VCaP (cell line): ENCODE data around the gene SULF2.

Experiments
- H3K27ac ChIP-seq: fragments of 450-650 bp; 2 replicates; pipeline ENCODE4 v1.5.1; 2017
- CTCF ChIP-seq: fragments of 450-650 bp; conservative IDR thresholded peaks from 2 replicates; pipeline ENCODE4 v1.5.1; 2017; ENCODE audit warnings: mild to moderate bottlenecking, moderate library complexity

SULF2 gene

DNA sequence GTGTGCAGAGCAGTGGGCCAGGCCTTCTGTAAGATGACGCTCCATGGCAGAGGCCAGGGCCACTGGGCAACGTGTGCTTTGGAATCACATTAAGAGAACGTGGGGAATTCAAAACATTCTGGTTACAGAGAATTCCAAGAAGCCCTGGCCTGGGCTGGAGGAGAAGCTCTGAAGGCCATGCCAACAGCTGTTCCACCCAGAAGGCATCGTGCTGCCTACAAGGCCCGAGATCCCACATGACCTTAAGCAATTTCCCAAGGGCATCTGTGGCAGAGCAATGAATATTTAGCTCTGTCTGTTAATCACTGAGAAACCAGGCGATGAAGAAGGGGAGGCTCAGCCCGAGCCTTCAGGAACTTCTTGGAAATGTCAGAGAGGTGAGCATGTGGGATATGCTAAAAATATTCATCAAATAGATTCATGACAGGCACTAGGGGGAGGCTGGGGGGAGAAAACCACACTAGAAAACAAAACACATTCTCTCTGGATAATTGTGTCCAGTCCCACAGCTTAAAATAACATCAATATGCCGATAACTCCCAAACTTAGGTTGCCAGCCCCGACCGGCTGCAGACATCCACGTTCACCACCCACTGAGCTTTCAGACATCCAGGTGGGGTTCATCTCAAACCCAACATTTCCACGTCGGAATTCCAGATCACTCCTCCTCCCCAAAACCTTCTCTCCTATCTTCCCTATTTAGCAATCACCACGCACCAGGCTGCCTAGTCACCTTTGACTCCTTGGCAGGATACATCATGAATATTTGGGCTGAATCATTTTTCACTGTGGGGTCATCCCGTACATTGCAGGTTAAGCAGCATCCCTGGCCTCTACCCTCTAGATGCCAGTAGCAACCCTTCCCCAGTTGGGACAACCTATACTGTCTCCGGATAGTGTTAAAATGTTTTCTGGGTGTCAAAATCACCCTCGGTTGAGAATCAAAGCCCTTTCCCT is 6.6 kb downstream of the SULF2 start:
- no peak for TF ChIP-seq CTCF
- H3K27ac ChIP-seq = no peak overlapping the region

DNA sequence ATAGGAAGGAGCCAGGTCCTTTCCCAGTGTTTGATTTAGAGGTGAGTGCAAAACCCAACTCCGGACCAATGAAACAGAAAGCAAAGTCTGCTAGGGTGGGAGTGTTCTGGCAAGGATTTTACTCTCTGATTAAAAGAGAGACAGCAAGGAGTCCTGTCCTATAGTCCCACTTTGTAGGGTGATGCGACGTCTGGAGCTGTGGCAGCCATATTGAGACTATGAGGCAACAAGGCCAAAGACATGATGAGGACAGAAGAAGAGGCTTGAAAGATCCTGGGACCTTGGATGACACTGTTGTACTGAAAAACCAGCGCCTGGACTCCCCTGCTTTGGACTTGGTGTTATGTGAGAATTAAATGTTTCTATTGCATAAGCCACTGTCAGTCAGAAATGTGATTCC is 8.1 kb downstream of the SULF2 start:
- no peak overlapping the region for H3K27ac ChIP-seq
- TF ChIP-seq CTCF = no peak

DNA sequence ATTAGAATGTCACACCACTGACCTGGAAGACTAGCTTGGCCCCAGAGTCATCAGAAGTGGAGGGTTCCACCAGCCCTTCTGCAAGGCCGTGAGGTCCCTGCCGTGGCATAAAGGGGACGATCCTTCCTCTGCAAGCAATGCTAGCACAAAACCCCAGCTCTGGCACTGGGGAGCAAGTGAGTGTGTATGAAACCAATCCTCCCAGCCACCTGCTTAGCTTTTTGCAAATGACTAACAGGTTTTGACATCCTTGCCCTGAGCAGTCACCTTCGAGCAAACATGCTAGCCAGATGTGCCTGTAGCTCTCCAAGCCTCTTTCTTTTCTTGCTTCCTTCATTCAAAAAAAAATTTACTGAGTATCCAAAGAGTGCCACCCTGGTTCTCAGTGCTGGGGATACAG is 8.6 kb downstream of the SULF2 start:
- TF ChIP-seq CTCF = no peak
- no peak overlapping the region for H3K27ac ChIP-seq

GRCh38 chr20:47775841-47776240 is 9.4 kb downstream of the SULF2 start:
- H3K27ac ChIP-seq = no peak overlapping the region
- TF ChIP-seq CTCF = no peak

GRCh38 chr20:47775039-47775438 is 10.2 kb downstream of the SULF2 start:
- H3K27ac ChIP-seq = no peak overlapping the region
- TF ChIP-seq CTCF = no peak

GRCh38 chr20:47774131-47774777 is 11.0 kb downstream of the SULF2 start:
- no peak overlapping the region for H3K27ac ChIP-seq
- TF ChIP-seq CTCF = no peak

- H3K27ac ChIP-seq = no peak overlapping the region
- no peak for TF ChIP-seq CTCF
These were observed 11.9 kb downstream of the SULF2 start for GRCh38 chr20:47773371-47773786.
